H1 (cell line): ENCODE results near the gene DNAI1. TPM values are rescaled to one million over a fixed set of nuclear protein-coding genes. Genes with fewer than 3 reads are reported as not detected.

Source experiments
- CTCF ChIA-PET: fragments of 300-600 bp; sonication (Branson Sonifier 250); formaldehyde crosslinking; loops from one replicate; lab custom pipeline; 2021; ENCODE audit not compliant: partially characterized antibody; lab: Charles Lee
- POLR2A ChIA-PET: fragments of 300-600 bp; sonication (Branson Sonifier 250); formaldehyde crosslinking; loops from one replicate; lab custom pipeline; 2021; ENCODE audit warnings: inconsistent platforms; ENCODE audit not compliant: partially characterized antibody; lab: Charles Lee
- DNase-seq, 2 experiments: peaks; one replicate each; pipeline versions ENCODE4 v3.0.0 to v3.0.0-alpha.2; 2010 to 2022; ENCODE audit warnings: low spot score in 2 of 2, low read depth in 1 of 2, mixed read lengths in 1 of 2
- FAIRE-seq: peaks from 2 replicates; lab custom pipeline; 2011; peaks lifted over from hg19 to GRCh38; lab: Jason Lieb, UNC
- H2AFZ ChIP-seq: 2 replicates; pipeline ENCODE4 v1.8.1; 2012; ENCODE audit warnings: low read length, inconsistent platforms
- H2AK5ac ChIP-seq: 2 replicates; pipeline ENCODE4 v1.6.1; 2013; ENCODE audit warnings: low read depth, low read length
- H2BK120ac ChIP-seq: replicated peaks from 2 replicates; pipeline ENCODE3; 2013; ENCODE audit warnings: low read depth, low read length, inconsistent platforms
- H2BK12ac ChIP-seq: 2 replicates; pipeline ENCODE4 v1.6.1; 2013; ENCODE audit warnings: low read depth, low read length
- H2BK15ac ChIP-seq: 2 replicates; pipeline ENCODE4 v1.6.1; 2013; ENCODE audit warnings: low read length
- H2BK20ac ChIP-seq: 2 replicates; pipeline ENCODE4 v1.6.1; 2013; ENCODE audit warnings: low read length
- H2BK5ac ChIP-seq: 2 replicates; pipeline ENCODE4 v1.6.1; 2013; ENCODE audit warnings: low read depth, low read length
- H3K14ac ChIP-seq: 2 replicates; pipeline ENCODE4 v1.6.1; 2013; ENCODE audit warnings: inconsistent platforms; ENCODE audit not compliant: insufficient read length
- H3K18ac ChIP-seq: 2 replicates; pipeline ENCODE4 v1.6.1; 2013; ENCODE audit warnings: low read length; ENCODE audit errors: extremely low read depth
- H3K23ac ChIP-seq: 2 replicates; pipeline ENCODE4 v1.6.1; 2013; ENCODE audit warnings: inconsistent platforms; ENCODE audit not compliant: insufficient read length
- H3K23me2 ChIP-seq: 2 replicates; pipeline ENCODE4 v1.6.1; 2013; ENCODE audit warnings: low read depth, low read length
- H3K27ac ChIP-seq: 2 replicates; pipeline ENCODE4 v1.6.1; 2011; ENCODE audit warnings: low read depth, low read length, inconsistent platforms
- H3K27me3 ChIP-seq, 4 experiments: replicated peaks in 1 of 4; 1 replicate in 1 of 4; 2 replicates in 3 of 4; pipeline versions ENCODE4 v1.6.1 to v1.8.1; 2011 to 2013; ENCODE audit warnings: low read length in 3 of 4, mild to moderate bottlenecking in 3 of 4, inconsistent platforms in 2 of 4, mixed read lengths in 2 of 4, moderate library complexity in 1 of 4; ENCODE audit not compliant: control insufficient read depth in 3 of 4, insufficient read depth in 3 of 4; ENCODE audit errors: extremely low read depth in 1 of 4
- H3K36me3 ChIP-seq, 4 experiments: 2 replicates each; pipeline versions ENCODE4 v1.6.1 to v1.8.1; 2011 to 2013; ENCODE audit warnings: mild to moderate bottlenecking in 4 of 4, low read length in 3 of 4, moderate library complexity in 2 of 4, control low read depth in 1 of 4, inconsistent platforms in 1 of 4; ENCODE audit not compliant: insufficient read depth in 4 of 4, control insufficient read depth in 2 of 4
- H3K4ac ChIP-seq: replicated peaks from 2 replicates; pipeline ENCODE3; 2013; ENCODE audit warnings: low read length, low read depth, mixed read lengths, inconsistent platforms; ENCODE audit not compliant: insufficient read length
- H3K4me1 ChIP-seq, 4 experiments: replicated peaks in 1 of 4; 1 replicate in 1 of 4; 2 replicates in 3 of 4; pipeline versions ENCODE4 v1.6.1 to v1.8.1; 2011 to 2013; ENCODE audit warnings: low read length in 3 of 4, inconsistent platforms in 2 of 4, mixed read lengths in 1 of 4; ENCODE audit not compliant: insufficient read depth in 4 of 4, control insufficient read depth in 3 of 4
- H3K4me2 ChIP-seq, 2 experiments: 2 replicates each; pipeline versions ENCODE4 v1.6.1 to v1.8.1; 2011 to 2013; ENCODE audit warnings: low read depth in 2 of 2, low read length in 2 of 2, control low read depth in 1 of 2, inconsistent platforms in 1 of 2, mild to moderate bottlenecking in 1 of 2; ENCODE audit not compliant: insufficient read depth in 1 of 2
- H3K4me3 ChIP-seq, 4 experiments: fragments of 200-600, 300-600 bp in 1 of 4; sonication (generic), shearing (Covaris generic), sonication (Bioruptor Twin) in 1 of 4; 2 replicates each; pipeline versions ENCODE4 v1.5.1 to v1.8.1; 2011 to 2016; ENCODE audit warnings: low read length in 4 of 4, low read depth in 3 of 4, control low read depth in 2 of 4, inconsistent platforms in 2 of 4, mild to moderate bottlenecking in 2 of 4, mixed read lengths in 1 of 4, moderate library complexity in 1 of 4; ENCODE audit not compliant: insufficient read depth in 2 of 4; ENCODE audit errors: extremely low read depth in 1 of 4
- H3K56ac ChIP-seq: replicated peaks from 2 replicates; pipeline ENCODE3; 2013; ENCODE audit warnings: low read depth, mild to moderate bottlenecking, mixed read lengths, low read length, inconsistent platforms; ENCODE audit not compliant: insufficient read length
- H3K79me1 ChIP-seq: 2 replicates; pipeline ENCODE4 v1.6.1; 2013; ENCODE audit warnings: low read depth, low read length, control low read depth
- H3K79me2 ChIP-seq, 2 experiments: 2 replicates each; pipeline versions ENCODE4 v1.6.1 to v1.8.1; 2012 to 2013; ENCODE audit warnings: low read length in 2 of 2, mild to moderate bottlenecking in 2 of 2, inconsistent platforms in 1 of 2; ENCODE audit not compliant: insufficient read depth in 2 of 2, control insufficient read depth in 1 of 2
- H3K9ac ChIP-seq, 4 experiments: replicated peaks in 1 of 4; 1 replicate in 1 of 4; 2 replicates in 3 of 4; pipeline versions ENCODE4 v1.6.1 to v1.8.1; 2011 to 2013; ENCODE audit warnings: low read depth in 3 of 4, low read length in 3 of 4, control low read depth in 2 of 4, mild to moderate bottlenecking in 2 of 4, moderate library complexity in 2 of 4, inconsistent platforms in 1 of 4; ENCODE audit errors: extremely low read depth in 1 of 4
- H3K9me3 ChIP-seq, 2 experiments: 2 replicates each; pipeline versions ENCODE4 v1.6.1 to v1.8.1; 2012 to 2013; ENCODE audit warnings: mild to moderate bottlenecking in 2 of 2, moderate library complexity in 2 of 2, control low read depth in 1 of 2, inconsistent platforms in 1 of 2, low read depth in 1 of 2, low read length in 1 of 2, mixed read lengths in 1 of 2; ENCODE audit not compliant: insufficient read depth in 2 of 2
- H4K20me1 ChIP-seq, 2 experiments: replicated peaks in 1 of 2; 2 replicates each; pipeline versions ENCODE3 to v1.8.1; 2011 to 2013; ENCODE audit warnings: inconsistent platforms in 2 of 2, low read length in 2 of 2, mild to moderate bottlenecking in 1 of 2; ENCODE audit not compliant: insufficient read depth in 2 of 2, control insufficient read depth in 1 of 2
- H4K5ac ChIP-seq: 2 replicates; pipeline ENCODE4 v1.6.1; 2013; ENCODE audit warnings: low read length, low read depth, mixed read lengths, inconsistent platforms; ENCODE audit not compliant: insufficient read length
- H4K8ac ChIP-seq: 2 replicates; pipeline ENCODE4 v1.8.0; 2013; ENCODE audit warnings: mild to moderate bottlenecking, moderate library complexity, low read length, inconsistent platforms; ENCODE audit not compliant: insufficient read depth; ENCODE audit errors: extremely low read depth
- H4K91ac ChIP-seq: replicated peaks from 2 replicates; pipeline ENCODE3; 2013; ENCODE audit warnings: low read length, mixed read lengths, inconsistent platforms; ENCODE audit not compliant: insufficient read length
- CTCF ChIP-seq, 3 experiments: IDR thresholded peaks; 1 replicate in 2 of 3; 2 replicates in 1 of 3; pipeline versions ENCODE4 v1.5.1 to v1.6.1; 2011; ENCODE audit warnings: low read length in 3 of 3, mild to moderate bottlenecking in 3 of 3, inconsistent platforms in 2 of 3, low read depth in 1 of 3, moderate library complexity in 1 of 3; ENCODE audit not compliant: insufficient read depth in 1 of 3; ENCODE audit errors: control extremely low read depth in 1 of 3
- PHF8 ChIP-seq: fragments of 200-600 bp; sonication (generic); conservative IDR thresholded peaks from 2 replicates; pipeline ENCODE4 v1.7.1; 2012; ENCODE audit warnings: low read depth, mild to moderate bottlenecking, inconsistent platforms, low read length, moderate library complexity
- RFX5 ChIP-seq: IDR thresholded peaks from 2 replicates; pipeline ENCODE4 v1.6.1; 2011; ENCODE audit warnings: low read depth, low read length, improper control_type of control experiment, borderline replicate concordance
- WGBS, 2 experiments: shearing (Covaris generic) in 1 of 2; methylation state at CpG; one replicate each; pipeline versions ENCODE4 v1.1.6 to v1.1.7; 2013 to 2015; ENCODE audit warnings: low lambda C conversion rate in 2 of 2, mixed read lengths in 2 of 2, inconsistent platforms in 1 of 2, low coverage in 1 of 2, missing lambda C conversion rate in 1 of 2; ENCODE audit not compliant: insufficient replicate concordance in 2 of 2, insufficient coverage in 1 of 2, insufficient read length in 1 of 2; ENCODE audit errors: extremely low coverage in 1 of 2, missing lambda C conversion rate in 1 of 2; 5-methylcytosine and 5-hydroxymethylcytosine counted together
- polyA plus RNA-seq, 7 experiments: library from polyadenylated mRNA; depleted of rRNA in 3 of 7; stranded (reverse) in 5 of 7; unstranded in 2 of 7; fragments of >200 nt in 5 of 7; fragments of 200-250 nt in 2 of 7; gene quantifications; 1 replicate in 5 of 7; 2 replicates in 1 of 7; 4 replicates in 1 of 7; pipeline versions ENCODE4 v1.2.1 to v1.2.3, GENCODE V29; 2011 to 2013; ENCODE audit warnings: missing spikeins in 2 of 7, mixed read lengths in 2 of 7
- total RNA-seq: library from RNA; stranded (reverse); fragmentation: NEBNext Ultra II Directional; extraction: Animal tissue kit (Norgen Biotek cat#: 25700); gene quantifications from 2 replicates; pipeline ENCODE4 v1.2.1, GENCODE V29; 2021

Gene DNAI1
- total and polyA plus RNA-seq, 2 of the 8 experiments (the other 6 are each of a cell fraction or from before 2014, with no cell fraction given), result 0.37 to 0.54 TPM

GRCh38 chr9:34454571-34455065, 4.0 kb upstream of the DNAI1 start:
- Histone ChIP-seq H2BK20ac (no peak overlapping the region), H3K4ac (no peak overlapping the region), H3K79me1 (no peaks in the 10 kb centered on the region; the same call in 1 of the 2 replicates), H3K4me3 (no peak overlapping the region), H3K79me2 (no peaks in the 10 kb centered on the region), H4K8ac (no peak overlapping the region), H2AK5ac (no peak overlapping the region), H3K36me3 (no peaks in the 10 kb centered on the region), H2BK120ac (no peak overlapping the region), H3K23me2 (peaks cover 17% of the 10 kb centered on the region), H3K27ac (no peak overlapping the region), H3K56ac (no peak overlapping the region), H2AFZ (no peak overlapping the region), H4K5ac (no peak overlapping the region), H4K20me1 (peaks cover 1 to 2% of the 10 kb centered on the region in 2 experiments), H2BK5ac (no peak overlapping the region), H3K23ac (no peak overlapping the region), H3K27me3 (peaks cover 0 to 10% (median 6%) of the 10 kb centered on the region in 4 experiments; a peak in 4 of 7 replicates), H3K4me2 (no peak overlapping the region), H3K18ac (no peak overlapping the region), H3K9me3 (no peaks in the 10 kb centered on the region), H2BK15ac (no peak overlapping the region), H2BK12ac (no peak overlapping the region), H3K14ac (no peak overlapping the region), H3K9ac (no peak overlapping the region), H3K4me1 (peaks cover 2 to 16% (median 7%) of the 10 kb centered on the region in 4 experiments), H4K91ac (no peak overlapping the region)
- no peak for TF ChIP-seq PHF8
- no peak for TF ChIP-seq RFX5
- TF ChIP-seq CTCF (IDR thresholded peaks at IDR 0.05; ENCODE audit: control extremely low read depth in 1 of 3, insufficient read depth in 1 of 3, low read depth in 1 of 3, low read length in 3 of 3), result peak in 1 of 3 experiments; percentile 0; a peak in 1 of 4 replicates
- DNase-seq (no peak), FAIRE-seq (no peak)
- WGBS, 2 experiments, result 91% methylated on average over 3 of the region's 3 CpGs; no CpG with 5 or more reads in 1 of the 2 experiments
- CTCF ChIA-PET, result interaction anchor here (0.8 to 13.0 kb wide), 16 partner anchors 8 to 149 kb away, joined by 3 to 73 read pairs (median 5); no protein-coding TSS in a partner anchor
- POLR2A ChIA-PET, result interaction anchor here (1.7 kb wide), 1 partner anchor 26 kb away, joined by 4 read pairs; no protein-coding TSS in a partner anchor
